Vagina (tissue), 2 donors: ENCODE results near the gene SLC22A23.

Experiments
- CTCF ChIP-seq, 3 experiments: fragments of 450-650 bp in 2 of 3; fragments of 200-600 bp in 1 of 3; sonication (generic) in 1 of 3; IDR thresholded peaks; one replicate each; pipeline ENCODE4 v1.5.1; 2017 to 2019; ENCODE audit warnings: antibody characterized with exemption in 3 of 3, mild to moderate bottlenecking in 2 of 3, moderate library complexity in 2 of 3
- POLR2A ChIP-seq, 2 donors: fragments of 450-650 bp; IDR thresholded peaks; one replicate each; pipeline ENCODE4 v1.6.1; 2017; ENCODE audit warnings: antibody characterized with exemption in 2 of 2, mild to moderate bottlenecking in 2 of 2, moderate library complexity in 2 of 2

DNA sequence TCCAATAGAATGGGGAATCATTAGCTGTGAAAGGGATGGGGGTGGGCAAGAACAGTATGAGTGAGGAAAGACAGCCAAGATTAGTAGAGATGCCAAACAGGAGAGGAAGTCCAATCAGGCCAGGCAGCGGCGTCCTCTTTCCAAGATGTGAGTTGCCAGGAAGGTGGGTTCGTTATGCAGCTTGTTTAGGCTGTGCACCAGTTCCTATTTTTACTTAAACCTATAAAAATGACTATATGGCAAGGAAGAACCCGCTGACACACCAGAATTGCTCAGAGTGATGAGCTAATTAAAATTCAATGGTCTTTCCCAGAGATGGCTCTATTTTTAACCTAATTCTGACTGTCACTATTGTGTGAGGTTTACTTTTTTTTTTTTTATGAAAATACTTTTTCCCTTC lies 88.2 kb downstream of the SLC22A23 start:
- TF ChIP-seq CTCF (IDR thresholded peaks at IDR 0.05), result no peak
- TF ChIP-seq POLR2A (IDR thresholded peaks at IDR 0.05), result no peak
